ENCODE results near the gene CCDC30.
A peak's percentile ranks its signal among the peaks of the same experiment; 100 is the strongest.
"Not testable (repeated sequence)": the region's sequence is repeated elsewhere in the genome, so short reads cannot be mapped to it uniquely, and the experiment has no call there.

Gene CCDC30

DNA sequence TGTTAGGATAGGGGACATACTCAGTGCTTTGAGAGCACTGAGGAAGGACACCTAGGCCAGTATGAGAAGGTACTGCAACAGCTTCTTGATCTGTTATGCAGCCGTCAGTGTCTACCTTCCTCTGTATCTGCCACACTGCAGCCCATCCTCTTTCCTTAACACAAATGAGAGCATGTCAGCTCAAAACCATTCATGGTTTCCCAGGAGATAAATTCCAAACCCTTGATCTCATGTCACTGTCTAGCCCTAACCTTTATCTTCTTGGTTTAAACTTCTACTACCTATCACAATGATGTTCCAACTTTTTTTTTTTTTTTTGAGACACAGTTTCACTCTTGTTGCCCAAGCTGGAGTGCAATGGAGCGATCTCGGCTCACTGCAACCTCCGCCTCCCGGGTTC, 8.7 kb upstream of the CCDC30 start:
- DNase-seq: no peak

DNA sequence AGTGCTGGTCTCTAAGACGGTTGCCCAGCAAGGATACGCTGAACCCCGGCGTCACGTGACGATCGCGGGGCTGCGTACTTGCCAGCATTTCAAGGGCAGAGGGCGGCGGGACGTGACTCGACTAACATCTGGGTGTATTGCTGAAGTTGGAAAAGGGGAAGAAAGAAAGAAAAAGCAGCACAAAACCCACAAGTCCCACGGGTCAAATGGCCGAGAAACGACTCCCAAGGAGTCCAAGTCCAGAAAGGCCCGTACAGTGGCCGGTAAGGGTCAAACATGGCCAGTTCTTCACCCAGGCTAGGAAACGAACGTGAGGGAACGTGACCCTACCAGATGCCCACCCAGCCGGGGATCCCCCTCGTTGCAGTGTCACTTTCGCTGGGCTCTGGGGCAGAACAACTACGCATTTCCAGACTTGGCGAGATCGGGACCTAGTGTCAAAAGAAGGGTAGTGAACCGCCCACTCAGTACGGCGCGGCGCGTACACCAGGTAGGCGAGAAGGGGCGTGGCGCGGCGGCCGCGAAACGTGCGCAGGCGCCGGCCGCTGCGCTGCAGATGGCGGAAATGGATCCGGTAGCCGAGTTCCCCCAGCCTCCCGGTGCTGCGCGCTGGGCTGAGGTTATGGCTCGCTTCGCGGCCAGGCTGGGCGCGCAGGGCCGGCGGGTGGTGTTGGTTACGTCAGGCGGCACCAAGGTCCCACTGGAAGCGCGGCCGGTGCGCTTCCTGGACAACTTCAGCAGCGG, 6.9 kb upstream of the CCDC30 start, which contains the start of the genes PPCS and ZMYND12:
Gene PPCS (plus strand): TSS at position 534 of the 744 bp plus-strand sequence. CDS start 23 bp downstream, at position 557.
Gene ZMYND12 (minus strand): TSS at position 13 of the 744 bp plus-strand sequence. CDS start 25 bp downstream, outside the sequence.
- DNase-seq: peak; percentile 91

DNA sequence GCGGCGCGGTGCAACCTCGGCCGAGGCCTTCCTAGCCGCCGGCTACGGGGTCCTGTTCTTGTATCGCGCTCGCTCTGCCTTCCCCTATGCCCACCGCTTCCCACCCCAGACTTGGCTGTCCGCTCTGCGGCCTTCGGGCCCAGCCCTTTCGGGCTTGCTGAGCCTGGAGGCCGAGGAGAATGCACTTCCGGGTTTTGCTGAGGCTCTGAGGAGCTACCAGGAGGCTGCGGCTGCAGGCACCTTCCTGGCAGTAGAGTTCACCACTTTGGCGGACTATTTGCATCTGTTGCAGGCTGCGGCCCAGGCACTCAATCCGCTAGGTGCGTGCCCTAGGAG, 6.4 kb upstream of the CCDC30 start:
- peak; percentile 66 for DNase-seq

DNA sequence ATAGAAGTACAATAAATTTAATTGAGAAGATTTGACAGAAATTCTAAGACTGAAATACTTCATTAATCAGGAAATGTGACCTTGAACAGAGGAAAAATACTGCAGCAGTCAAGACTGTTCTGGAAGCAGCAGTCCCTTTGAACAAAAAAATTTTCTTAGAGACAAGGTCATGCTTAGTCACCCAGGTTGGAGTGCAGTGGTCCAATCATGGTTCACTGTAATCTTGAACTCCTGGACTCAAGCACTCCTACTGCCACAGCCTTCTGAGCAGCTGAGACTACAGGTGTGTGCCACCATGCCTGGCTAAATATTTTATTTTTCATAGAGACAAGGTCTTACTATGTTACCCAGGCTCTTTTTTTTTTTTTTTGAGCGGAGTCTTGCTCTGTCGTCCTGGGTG, 1.9 kb upstream of the CCDC30 start:
- DNase-seq: no peak

DNA sequence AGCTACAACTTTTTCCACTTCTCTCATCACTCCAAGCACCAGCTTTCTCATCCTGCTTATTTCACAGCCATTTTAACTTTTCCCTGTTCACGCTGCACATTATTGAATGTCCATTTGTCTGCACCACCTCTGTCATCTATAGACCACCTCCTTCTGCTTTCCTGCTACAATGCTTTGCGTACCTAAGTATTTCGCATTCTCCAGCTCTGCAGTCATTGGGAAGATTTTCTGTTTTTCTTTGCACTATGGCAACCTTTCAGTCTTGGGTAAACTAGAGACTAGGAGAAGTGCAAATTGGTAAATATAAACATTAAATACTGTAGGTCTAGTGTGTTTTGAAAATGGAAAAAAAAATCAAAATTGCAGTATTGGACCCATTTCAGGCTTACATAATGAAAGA, 835 bp downstream of the CCDC30 start:
- no peak for DNase-seq

DNA sequence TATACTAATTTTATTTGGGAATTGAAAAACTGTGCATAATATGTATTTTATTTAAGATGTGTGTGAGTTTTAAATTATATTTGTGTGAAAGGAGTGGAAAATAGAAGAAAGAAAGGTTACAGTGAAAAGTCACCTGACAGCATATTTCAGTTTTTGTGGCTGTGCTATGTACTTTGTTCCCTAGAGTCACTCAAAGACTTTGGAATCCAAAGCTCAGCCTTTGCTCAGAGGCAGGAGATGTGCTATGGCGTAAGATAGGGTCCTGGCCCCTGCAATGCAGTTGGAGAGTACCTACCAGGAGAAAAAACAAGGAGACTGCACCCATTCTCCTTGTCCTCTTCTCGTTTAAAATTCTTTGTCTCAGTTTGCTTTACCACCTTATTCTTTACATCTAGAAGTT, 2.9 kb downstream of the CCDC30 start:
- DNase-seq: no peak

DNA sequence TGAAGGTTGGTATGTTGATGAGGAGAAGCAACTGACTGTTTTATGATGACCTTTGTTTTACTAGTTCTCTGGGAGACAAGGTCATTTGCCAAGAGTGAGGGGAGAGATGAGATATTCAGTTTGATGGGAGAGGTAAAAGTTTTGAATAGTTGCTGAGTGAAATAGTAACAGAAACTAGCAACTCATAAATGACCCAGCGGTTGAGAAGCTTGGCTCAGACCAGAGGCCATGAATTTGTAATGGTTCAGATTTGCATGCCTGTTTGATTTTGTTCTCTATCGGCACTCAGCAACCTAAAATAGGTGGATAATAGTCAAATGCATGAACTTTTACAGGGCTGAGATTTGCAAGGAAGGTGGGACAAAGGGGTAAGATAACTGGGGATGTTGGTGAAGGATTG, 6.6 kb downstream of the CCDC30 start:
- no peak for DNase-seq

DNA sequence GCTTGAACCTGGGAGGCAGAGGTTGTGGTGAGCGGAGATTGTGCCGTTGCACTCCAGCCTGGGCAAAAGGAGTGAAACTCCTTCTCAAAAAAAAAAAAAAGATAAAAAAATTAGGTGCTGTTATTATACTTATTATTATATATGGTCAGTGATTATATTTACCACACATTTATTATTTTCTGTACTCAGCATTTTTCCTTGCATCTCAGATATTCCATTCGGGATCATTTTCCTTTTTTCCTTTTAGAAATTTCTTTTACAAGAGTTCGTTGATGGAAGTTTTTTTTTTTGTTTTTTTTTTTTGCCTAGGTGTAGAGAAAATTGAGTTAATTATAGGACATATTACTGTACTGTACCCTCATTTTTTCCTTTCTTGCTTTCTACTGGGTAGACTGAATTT, 13.5 kb downstream of the CCDC30 start:
- DNase-seq: no peak

DNA sequence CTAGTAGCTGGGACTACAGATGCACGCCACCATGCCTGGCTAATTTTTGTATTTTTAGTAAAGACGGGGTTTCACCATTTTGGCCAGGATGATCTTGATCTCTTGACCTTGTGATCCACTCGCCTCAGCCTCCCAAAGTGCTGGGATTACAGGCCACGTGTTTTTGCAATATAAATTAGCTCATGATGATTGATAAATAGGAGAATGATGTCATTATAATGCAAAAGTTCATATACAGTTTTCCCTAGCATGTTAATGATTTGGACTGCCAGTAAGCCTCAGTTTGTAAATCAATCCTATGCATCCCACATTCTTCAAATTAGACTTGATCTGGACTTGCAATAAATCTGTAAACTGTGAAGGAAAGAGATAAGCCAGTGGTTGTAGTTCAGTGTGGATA, 14.3 kb downstream of the CCDC30 start:
- not testable (repeated sequence) for DNase-seq

DNA sequence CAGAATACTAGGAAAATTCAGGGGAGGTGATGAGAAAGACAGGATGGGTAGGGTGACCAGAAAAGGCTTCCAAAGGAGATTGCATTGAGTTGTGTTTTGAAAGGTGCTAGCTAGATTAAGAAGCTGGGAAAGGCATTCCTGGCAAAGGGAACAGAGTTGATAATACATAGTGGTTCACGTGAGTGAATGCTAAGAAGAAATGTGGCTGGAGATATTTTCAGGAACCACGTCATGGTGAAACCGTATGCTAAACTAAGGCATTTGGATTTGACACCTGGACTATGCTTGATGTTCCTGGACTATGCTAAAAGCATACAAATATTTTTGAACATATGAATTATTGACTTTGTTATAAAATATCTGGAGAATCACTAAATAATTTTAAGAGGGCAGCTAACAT, 14.7 kb downstream of the CCDC30 start:
- no peak for DNase-seq

DNA sequence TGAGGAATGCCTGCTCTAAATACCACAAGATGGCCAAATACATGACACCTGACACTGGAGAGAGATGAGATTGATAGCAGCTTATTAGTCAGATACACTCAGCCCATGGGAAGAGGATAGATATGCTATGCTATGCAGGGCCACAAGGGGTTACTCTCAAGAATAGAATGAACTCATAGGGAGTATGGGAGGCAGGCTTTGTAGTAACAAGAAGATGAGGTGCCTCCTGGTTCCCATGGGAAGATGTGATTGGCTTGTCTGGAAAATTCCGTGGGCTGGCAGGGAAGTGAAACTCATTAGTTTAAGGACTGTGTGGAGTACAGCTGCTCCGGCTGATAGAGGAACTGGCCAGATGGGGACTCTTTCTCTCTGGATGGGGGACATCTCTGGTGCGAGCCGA, 16.5 kb downstream of the CCDC30 start:
- peak; percentile 16 for DNase-seq

DNA sequence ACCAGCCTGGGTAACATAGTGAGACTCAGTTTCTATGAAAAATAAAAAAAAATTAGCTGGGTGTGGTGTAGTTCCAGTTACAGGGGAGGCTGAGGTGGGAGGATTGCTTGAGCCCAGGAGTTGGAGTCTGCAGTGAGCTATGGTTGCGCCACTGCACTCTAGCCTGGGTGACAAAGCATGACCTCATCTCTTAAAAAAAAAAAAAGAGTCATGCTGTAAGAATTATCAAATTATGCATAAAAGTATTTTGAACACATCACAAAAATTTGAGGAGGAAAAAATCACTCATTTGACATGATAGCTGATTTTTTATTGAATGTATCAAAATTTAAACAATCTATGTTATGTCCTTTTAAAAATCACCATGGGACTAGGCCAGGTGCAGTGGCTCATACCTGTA, 17.8 kb downstream of the CCDC30 start:
- DNase-seq: no peak

DNA sequence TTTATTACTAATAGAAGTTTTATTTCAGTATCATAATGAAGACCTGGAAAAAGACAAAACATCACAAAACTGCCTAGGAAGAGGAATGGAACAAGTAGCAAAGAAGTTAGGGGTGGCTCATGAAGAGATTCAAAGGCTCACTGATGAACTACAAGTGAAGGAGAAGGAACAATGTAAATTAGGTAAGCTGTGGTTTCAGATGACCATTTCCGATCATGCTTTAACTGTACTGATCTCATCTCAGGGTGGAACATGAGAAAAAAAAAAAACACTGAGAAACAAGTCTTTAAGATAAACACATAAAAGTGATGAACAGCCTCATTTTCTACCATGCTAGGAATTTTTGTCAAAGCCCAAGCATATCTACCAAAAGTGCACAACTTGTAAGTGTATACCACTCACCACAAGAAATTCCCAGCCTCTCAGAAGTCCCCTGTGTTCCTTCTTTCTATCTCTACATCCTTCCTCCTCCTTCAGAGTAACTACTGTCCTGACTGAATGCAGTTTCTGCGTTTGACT, 19.6 kb downstream of the CCDC30 start:
- DNase-seq: no peak

DNA sequence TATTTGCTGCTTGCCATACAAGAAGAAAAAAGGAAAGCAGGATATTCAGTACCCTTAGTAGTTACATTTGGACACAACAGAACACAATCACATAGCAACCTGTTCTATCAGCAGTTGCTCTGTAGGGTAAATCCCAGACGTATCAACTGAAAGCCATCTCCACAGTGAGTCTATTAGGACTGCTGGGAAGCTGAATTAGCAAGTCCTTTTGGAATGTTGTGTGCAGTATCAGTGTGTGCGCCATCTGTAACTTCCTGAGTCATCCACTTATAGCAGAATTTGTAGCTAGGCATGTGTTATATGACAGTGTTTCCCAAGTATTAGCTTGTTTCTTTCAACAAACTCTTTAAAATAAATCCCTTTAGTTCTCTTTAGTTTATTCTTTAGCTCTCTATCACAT, 21.3 kb downstream of the CCDC30 start:
- DNase-seq: no peak

DNA sequence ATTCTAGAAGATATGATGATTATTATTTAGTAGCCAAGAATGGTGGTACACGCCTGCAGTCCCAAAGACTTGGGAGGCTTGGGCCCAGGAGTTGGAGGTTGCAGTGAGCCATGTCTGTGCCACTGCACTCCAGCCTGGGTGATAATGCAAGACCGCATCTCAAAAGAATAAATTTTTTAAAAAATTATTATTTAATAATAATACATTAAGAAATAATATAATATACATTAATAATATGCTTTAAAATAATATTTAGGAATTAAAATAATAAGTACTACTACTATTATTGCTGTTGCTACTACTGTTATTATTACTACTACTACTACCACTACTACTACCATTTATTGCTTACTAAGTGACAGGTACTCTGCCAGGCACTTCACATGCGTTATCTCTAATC, 27.2 kb downstream of the CCDC30 start:
- DNase-seq: no peak

DNA sequence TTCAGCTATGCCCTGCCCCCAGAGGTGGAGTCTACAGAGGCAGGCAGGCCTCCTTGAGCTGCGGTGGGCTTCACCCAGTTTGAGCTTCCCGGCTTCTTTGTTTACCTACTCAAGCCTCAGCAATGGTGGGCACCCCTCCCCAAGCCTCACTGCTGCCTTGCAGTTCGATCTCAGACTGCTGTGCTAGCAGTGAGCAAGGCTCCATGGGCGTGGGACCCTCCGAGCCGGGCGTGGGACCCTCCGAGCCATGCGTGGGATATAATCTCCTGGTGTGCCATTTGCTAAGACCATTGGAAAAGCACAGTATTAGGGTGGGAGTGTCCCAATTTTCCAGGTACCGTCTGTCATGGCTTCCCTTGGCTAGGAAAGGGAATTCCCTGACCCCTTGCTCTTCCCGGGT, 38.9 kb downstream of the CCDC30 start:
- not testable (repeated sequence) for DNase-seq

DNA sequence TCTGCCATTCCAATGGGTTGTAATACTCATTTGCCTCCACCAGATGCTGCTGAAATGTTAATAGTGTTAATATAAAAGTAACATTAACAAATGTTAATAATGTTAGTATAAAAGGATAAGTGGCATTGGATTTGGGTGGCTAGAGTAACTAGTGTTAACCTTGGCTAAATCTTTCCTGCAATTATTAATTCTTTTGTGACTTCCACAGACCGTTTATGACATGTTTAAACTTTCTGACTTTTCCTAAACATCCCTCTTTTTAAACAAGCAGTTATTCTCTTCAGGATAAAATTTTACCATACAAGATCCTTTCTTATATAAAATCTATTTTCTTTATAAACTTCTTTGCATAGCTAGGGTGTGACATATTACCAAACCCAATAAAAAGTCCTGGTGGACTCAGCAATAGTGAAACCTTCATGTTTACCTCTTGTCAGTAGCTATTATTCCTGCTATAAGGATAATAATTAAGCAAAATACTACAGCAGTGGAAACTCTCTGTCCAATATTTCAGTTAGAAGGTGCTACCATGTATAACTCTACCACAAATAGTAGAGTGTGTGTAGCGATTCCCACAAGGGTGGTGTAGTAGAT, 41.5 kb downstream of the CCDC30 start:
- no peak for DNase-seq

DNA sequence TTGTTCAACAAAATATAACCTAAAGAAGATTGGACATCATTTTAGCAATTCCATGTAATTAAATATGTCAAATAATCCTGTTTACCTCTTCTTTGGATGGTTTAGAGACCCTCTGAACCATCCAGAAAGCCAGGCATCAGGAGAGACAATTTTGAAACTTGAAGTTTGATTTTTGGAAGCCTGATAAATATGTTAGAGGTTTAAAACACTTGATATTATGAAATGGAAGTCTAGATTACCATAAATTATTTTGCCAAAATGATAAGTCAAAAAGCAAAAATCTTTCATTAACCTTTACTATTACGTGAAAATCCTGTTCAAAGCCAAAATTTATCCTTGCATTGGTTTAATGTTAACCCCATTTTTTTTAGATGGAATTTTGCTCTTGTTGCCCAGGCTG, 43.5 kb downstream of the CCDC30 start:
- no peak for DNase-seq

DNA sequence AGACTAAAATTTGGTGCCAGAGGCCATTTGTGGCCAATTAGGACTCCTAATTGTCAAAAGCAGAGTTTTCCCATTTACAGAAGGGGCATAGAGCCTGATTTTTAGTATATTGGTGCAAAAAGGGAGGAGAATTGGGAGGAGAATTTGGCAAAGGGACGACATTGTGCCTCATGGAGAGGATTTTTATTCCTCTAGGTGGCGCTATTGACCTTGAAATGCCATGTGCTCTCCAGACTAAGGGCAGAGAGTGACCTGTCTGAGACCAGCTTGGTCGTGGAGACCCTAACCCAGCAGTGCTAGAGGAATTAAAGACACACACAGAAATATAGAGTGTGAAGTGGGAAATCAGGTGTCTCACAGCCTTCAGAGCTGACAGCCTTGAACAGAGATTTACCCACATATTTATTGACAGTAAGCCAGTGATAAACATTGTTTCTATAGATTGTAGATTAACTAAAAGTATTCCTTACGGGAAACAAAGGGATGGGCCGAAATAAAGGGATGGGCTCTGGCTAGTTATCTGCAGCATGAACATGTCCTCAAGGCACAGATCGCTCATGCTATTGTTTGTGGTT, 48.6 kb downstream of the CCDC30 start:
- not testable (repeated sequence) for DNase-seq

DNA sequence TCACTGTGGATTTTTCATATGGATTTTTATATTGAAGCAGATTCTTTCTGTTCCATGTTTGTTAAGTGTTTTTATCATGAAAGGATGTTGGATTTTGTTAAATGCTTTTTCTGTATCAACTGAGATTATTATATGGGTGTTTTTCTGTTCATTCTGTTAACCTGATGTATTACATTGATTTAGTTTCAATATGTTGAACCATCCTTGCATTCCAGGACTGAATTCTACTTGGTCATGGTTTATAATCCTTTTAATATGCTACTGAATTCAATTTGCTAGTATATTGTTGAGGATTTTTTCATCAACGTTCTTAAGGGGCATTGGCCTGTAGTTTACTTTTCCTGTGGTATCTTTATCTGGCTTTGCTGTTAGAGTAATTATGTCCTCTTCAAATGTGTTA, 55.8 kb downstream of the CCDC30 start:
- no peak for DNase-seq

DNA sequence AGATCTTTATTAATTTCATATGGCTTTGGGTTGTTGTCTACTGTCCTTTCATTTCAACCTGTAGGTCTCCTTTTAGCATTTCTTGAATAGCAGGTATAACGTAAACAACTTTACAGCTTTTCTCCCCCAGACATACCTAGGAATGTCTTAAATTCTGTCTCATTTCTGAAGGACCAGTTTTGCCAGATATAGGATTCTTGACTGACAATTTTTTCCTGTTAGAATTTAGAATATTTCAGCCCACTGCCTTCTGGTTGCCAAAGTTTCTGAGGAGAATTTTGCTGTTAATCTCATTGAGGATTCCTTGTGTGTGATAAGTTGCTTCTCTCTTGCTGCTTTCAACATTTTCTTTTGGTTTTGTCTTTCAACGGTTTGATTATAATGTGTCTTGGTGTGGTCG, 60.1 kb downstream of the CCDC30 start:
- DNase-seq: no peak

DNA sequence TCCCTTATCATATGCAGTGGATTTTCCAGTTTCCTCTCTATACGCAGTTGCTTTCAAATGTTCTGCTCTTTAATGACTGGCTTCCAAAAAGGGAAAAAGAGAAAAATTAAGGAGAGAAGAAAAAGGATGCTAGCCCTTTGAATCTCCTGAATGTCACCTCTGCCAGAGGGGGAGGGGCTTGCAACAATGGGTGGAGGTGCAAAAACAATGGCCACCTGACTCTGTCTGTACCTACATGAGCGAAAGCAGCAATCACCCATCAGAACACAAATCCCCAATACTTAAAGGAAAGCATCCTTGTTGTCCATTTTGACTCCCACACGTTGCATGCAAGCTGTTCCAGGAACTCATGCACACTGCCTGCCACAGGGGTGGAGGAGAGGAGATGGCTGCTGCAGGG, 61.2 kb downstream of the CCDC30 start:
- no peak for DNase-seq

DNA sequence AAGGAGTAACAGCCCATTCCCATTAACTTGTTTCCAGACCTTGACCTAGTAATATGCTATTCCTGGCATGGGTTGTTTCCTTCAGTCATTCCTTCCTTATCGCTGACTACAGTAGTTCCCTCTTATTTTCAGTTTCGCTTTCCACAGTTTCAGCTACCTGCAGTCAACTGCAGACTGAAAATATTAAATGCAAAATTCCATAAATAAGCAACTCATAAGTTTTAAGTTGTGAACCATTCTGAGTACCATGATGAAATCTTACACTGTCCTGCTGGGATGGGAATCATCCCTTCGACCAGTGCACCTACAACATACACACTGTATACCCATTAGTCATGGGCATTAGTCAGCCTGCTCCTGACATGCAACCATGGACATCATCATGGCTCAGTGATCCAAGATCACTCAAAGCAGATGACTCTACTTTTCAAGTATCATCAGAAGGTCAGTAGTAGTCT, 66.7 kb downstream of the CCDC30 start:
- DNase-seq: no peak

DNA sequence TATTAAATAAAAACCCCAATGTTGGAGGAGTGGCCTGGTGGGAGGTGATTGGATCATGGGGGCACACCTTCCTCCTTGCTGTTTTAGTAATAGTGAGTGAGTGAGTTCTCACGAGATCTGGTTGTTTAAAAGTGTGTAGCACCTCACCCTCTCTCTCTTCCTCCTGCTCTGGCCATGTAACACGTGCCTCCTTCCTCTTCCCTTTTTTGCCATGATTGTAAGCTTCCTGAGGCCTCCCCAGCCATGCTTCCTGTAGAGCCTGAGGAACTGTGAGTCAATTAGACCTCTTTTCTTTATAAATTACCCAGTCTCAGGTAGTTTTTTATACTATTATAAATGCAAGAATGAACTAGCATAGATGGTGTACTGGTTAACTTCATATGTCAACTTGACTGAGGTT, 68.0 kb downstream of the CCDC30 start:
- DNase-seq: no peak

Measured in NCI-H2227 treated with DMSO at 0.1 percent for 48 hours (cell line).